K562 (cell line): ENCODE measurements around the gene ALKBH3. TPM values are rescaled to one million over a fixed set of nuclear protein-coding genes. Genes with fewer than 3 reads are reported as not detected.

Experiments
- AFF1 ChIP-seq, 2 experiments: fragments of 450-650 bp; IDR thresholded peaks; 2 replicates each; pipeline ENCODE4 v1.6.1; 2018; ENCODE audit warnings: mild to moderate bottlenecking in 2 of 2, low read depth in 1 of 2; ENCODE audit not compliant: partially characterized antibody in 2 of 2
- NUFIP1 ChIP-seq: fragments of 450-650 bp; IDR thresholded peaks from 2 replicates; pipeline ENCODE4 v1.6.1; 2018; ENCODE audit not compliant: partially characterized antibody
- SMARCB1 ChIP-seq: IDR thresholded peaks from 2 replicates; pipeline ENCODE4 v1.6.1; 2011; ENCODE audit warnings: improper control_type of control experiment, low read depth; ENCODE audit not compliant: insufficient read length
- ZFX ChIP-seq: sonication (generic); formaldehyde crosslinking; IDR thresholded peaks from 2 replicates; pipeline ENCODE4 v1.8.0; 2022; ENCODE audit warnings: mild to moderate bottlenecking, missing genetic modification reagents, moderate library complexity
- ZHX1 ChIP-seq: fragments of 150-350 bp; conservative IDR thresholded peaks from 2 replicates; pipeline ENCODE4 v1.6.1; 2014; ENCODE audit warnings: low read length
- ZNF668 ChIP-seq: fragments of 250-450 bp; sonication (Bioruptor Pico); IDR thresholded peaks from 2 replicates; pipeline ENCODE4 v1.8.0; 2022; ENCODE audit warnings: mild to moderate bottlenecking, inconsistent platforms
- polyA plus RNA-seq, 8 experiments: library from polyadenylated mRNA; depleted of rRNA in 4 of 8; stranded (reverse) in 5 of 8; unstranded in 3 of 8; fragments of >200 nt; fragmentation: Nextera tagmentation in 2 of 8; fragmentation: Illumina TruSeq in 1 of 8; extraction: Ambion mirVana in 2 of 8; extraction: Trizol in 1 of 8; gene quantifications; 2 replicates each; pipeline versions ENCODE4 v1.2.1 to v1.2.3, GENCODE V29; 2011 to 2014; ENCODE audit warnings: inconsistent platforms in 1 of 8, missing spikeins in 1 of 8
- total RNA-seq, 7 experiments: library from RNA; depleted of rRNA in 6 of 7; stranded (reverse); fragments of >200 nt in 6 of 7; fragmentation: Illumina TruSeq in 2 of 7; extraction: Trizol in 2 of 7; gene quantifications; 2 replicates each; pipeline versions ENCODE4 v1.2.1 to v1.2.3, GENCODE V29; 2011 to 2021; ENCODE audit warnings: low replicate concordance in 1 of 7
- TF ChIP-seq, protein P1 (sequence below): fragments of 450-650 bp; IDR thresholded peaks from 2 replicates; pipeline ENCODE4 v1.6.1; 2016; ENCODE audit warnings: mild to moderate bottlenecking, moderate library complexity

The ALKBH3 gene
- total and polyA plus RNA-seq, 9 of the 15 experiments (the other 6 are each of a cell fraction or from before 2014, with no cell fraction given) = 16.0 to 49.9 (median 36.5) TPM

DNA sequence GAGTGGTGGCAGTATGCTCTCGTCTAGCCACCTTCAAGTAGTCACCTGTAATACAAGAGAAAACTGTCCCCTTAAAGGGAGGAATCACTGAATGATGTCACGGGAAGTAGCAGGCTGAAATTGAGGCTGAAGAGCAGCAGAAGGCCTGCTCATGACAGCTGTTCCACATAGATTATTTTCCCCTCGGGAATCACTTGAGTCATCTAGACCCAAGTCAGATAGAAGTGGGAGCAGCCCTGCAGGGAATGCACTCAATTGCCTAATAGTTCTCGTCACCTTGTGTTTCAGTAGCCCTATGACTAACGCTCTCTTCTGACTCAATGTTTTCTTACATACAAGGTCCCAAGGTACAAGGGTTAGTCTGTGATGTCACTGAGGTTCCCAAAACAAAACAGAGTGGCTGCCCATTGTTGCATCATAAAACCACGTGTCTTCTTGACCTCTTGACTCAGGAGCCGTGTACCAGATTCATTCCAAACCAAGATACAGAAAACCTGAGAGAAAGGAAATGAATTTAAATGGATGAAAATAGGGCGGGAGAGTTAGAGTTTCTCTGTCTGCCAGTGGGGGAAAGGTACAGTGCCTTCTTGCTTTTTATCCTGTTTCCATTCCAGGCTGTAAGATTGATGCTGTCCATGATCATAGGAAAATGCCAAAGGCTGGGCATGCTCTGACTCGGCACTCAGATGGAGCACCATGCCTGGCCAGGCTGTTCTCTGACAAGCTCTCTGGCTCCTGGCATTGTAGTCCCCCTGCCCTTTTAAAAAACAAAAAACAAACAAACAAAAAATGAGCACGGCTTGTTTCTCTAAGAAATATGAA is 40.2 kb downstream of the ALKBH3 start (continued):
- TF ChIP-seq, protein P1, sequence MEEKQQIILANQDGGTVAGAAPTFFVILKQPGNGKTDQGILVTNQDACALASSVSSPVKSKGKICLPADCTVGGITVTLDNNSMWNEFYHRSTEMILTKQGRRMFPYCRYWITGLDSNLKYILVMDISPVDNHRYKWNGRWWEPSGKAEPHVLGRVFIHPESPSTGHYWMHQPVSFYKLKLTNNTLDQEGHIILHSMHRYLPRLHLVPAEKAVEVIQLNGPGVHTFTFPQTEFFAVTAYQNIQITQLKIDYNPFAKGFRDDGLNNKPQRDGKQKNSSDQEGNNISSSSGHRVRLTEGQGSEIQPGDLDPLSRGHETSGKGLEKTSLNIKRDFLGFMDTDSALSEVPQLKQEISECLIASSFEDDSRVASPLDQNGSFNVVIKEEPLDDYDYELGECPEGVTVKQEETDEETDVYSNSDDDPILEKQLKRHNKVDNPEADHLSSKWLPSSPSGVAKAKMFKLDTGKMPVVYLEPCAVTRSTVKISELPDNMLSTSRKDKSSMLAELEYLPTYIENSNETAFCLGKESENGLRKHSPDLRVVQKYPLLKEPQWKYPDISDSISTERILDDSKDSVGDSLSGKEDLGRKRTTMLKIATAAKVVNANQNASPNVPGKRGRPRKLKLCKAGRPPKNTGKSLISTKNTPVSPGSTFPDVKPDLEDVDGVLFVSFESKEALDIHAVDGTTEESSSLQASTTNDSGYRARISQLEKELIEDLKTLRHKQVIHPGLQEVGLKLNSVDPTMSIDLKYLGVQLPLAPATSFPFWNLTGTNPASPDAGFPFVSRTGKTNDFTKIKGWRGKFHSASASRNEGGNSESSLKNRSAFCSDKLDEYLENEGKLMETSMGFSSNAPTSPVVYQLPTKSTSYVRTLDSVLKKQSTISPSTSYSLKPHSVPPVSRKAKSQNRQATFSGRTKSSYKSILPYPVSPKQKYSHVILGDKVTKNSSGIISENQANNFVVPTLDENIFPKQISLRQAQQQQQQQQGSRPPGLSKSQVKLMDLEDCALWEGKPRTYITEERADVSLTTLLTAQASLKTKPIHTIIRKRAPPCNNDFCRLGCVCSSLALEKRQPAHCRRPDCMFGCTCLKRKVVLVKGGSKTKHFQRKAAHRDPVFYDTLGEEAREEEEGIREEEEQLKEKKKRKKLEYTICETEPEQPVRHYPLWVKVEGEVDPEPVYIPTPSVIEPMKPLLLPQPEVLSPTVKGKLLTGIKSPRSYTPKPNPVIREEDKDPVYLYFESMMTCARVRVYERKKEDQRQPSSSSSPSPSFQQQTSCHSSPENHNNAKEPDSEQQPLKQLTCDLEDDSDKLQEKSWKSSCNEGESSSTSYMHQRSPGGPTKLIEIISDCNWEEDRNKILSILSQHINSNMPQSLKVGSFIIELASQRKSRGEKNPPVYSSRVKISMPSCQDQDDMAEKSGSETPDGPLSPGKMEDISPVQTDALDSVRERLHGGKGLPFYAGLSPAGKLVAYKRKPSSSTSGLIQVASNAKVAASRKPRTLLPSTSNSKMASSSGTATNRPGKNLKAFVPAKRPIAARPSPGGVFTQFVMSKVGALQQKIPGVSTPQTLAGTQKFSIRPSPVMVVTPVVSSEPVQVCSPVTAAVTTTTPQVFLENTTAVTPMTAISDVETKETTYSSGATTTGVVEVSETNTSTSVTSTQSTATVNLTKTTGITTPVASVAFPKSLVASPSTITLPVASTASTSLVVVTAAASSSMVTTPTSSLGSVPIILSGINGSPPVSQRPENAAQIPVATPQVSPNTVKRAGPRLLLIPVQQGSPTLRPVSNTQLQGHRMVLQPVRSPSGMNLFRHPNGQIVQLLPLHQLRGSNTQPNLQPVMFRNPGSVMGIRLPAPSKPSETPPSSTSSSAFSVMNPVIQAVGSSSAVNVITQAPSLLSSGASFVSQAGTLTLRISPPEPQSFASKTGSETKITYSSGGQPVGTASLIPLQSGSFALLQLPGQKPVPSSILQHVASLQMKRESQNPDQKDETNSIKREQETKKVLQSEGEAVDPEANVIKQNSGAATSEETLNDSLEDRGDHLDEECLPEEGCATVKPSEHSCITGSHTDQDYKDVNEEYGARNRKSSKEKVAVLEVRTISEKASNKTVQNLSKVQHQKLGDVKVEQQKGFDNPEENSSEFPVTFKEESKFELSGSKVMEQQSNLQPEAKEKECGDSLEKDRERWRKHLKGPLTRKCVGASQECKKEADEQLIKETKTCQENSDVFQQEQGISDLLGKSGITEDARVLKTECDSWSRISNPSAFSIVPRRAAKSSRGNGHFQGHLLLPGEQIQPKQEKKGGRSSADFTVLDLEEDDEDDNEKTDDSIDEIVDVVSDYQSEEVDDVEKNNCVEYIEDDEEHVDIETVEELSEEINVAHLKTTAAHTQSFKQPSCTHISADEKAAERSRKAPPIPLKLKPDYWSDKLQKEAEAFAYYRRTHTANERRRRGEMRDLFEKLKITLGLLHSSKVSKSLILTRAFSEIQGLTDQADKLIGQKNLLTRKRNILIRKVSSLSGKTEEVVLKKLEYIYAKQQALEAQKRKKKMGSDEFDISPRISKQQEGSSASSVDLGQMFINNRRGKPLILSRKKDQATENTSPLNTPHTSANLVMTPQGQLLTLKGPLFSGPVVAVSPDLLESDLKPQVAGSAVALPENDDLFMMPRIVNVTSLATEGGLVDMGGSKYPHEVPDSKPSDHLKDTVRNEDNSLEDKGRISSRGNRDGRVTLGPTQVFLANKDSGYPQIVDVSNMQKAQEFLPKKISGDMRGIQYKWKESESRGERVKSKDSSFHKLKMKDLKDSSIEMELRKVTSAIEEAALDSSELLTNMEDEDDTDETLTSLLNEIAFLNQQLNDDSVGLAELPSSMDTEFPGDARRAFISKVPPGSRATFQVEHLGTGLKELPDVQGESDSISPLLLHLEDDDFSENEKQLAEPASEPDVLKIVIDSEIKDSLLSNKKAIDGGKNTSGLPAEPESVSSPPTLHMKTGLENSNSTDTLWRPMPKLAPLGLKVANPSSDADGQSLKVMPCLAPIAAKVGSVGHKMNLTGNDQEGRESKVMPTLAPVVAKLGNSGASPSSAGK = peak; percentile 71
- TF ChIP-seq ZHX1 = no peak
- peak in 1 of 2 experiments; percentile 90 for TF ChIP-seq AFF1 (IDR thresholded peaks at IDR 0.05; ENCODE audit: low read depth in 1 of 2, partially characterized antibody in 2 of 2)
- TF ChIP-seq SMARCB1 = no peak
- TF ChIP-seq NUFIP1 = no peak
- no peak for TF ChIP-seq ZFX (CRISPR knock-in tag)
- no peak for TF ChIP-seq ZNF668
